HG02840 (cell line): ENCODE measurements around the gene KDM5B.
"Not testable (repeated sequence)": the region's sequence is repeated elsewhere in the genome, so short reads cannot be mapped to it uniquely, and the experiment has no call there.

Experiments
- ATAC-seq: cut with Tn5 transposase; IDR thresholded peaks from one replicate; pipeline ENCODE4 v1.9.1; 2021; ENCODE audit warnings: mild to moderate bottlenecking, moderate library complexity, moderate number of reproducible peaks; ENCODE audit not compliant: unreplicated experiment, low FRiP score

The KDM5B gene

DNA sequence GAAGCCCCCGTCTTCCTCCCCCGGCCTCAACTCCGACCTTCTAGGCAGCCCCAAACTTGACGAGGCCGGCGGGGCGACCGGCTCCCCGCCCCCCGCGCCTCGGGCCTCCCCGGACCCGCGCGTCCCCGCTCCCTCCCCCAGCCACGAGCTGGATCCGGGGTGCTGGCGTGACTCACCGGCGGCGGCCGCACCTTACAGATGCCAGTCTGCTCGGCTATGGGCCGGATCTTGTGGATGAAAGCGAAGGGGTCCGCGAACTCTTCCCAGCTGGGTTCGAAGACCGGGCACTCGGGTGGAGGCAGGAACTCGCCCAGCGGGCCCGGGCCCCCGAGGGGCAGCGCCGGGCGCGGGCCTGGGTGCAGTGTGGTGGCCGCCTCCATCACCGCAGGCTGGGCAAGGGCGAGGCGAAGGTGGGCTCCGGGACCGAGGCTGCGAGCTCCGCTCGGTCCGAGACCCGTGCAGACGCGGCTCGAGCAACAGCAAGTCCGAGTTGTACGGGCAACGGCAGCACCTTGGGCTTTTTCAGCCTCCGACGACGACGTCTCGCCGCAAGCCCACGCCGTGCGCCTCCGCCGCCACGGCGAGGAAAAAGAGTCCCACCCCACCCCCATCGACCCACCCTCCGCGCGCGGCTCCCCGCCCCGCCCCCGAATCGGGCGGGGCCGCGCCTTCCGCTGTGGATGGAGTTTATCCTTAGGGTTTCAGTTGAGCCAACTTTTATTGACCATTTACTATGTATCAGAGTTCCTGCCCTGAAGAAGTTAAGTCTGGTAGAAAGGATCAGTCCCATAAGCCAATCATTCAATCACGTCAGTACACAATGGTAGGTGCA is at the start of gene KDM5B:
TSS of gene KDM5B (minus strand) at position 496 of the 832 bp plus-strand sequence. CDS start at position 380, 116 bp downstream.
- ATAC-seq: no peak

DNA sequence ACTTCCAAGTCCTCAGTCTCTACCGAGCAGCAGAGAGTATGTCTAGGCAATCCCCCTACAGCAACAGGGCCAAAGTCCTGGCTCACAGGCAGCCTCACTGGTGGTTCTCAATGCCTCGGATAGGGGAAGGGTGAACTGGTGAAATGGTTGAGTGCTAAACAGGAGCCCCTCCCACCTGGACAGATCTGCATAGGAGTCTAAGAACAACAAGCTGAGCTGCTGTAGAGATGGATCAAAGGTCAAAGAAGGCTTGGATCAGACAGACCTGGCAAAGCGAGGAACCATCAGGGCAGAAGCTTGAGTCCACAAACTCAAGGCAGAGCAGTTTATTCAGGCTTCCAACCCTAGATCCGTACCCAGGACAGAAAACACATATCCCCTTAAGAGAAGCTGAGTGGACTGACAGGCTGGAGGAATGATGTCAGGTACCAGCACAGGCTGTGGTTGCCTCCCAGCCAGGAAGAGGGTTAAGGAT is 49.0 kb upstream of the KDM5B start:
- ATAC-seq: no peak

DNA sequence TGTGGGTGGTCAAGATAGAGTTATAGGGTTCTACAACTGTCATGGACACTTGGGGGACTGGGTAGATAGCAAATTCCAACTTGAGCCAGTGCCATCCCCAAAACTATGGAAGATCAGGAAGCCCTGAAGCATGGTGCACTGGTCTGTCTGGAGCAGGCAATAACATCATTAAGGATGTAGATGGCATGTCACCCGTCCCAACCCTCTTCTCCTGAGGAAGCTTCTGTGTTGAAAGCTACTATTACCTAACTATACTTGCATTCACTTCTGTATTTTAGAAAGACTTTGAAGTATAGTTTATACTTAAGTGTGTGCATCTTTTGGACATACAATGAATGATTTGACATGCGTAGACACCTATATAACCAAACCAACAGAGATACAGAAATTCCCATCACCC is 47.8 kb upstream of the KDM5B start:
- no peak for ATAC-seq

DNA sequence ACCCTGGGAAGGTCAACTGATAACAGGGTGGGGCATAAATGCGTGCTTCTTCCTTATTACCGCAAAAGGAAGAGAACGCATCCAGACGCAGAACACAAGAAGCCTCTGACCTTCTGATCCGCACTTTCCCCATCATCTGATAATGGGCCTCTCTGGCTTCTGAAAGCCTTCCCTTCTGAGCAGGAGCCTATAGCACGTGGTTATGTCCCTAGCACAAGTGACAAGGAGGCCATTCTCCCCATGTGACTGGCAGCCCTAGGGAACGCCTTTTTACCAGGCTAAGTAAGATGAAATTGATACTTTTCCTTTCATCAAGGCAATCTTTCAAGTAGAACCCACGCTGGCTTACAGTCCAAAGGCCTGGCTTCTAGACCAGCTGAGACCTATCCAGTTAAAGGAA is 46.6 kb upstream of the KDM5B start:
- no peak for ATAC-seq

DNA sequence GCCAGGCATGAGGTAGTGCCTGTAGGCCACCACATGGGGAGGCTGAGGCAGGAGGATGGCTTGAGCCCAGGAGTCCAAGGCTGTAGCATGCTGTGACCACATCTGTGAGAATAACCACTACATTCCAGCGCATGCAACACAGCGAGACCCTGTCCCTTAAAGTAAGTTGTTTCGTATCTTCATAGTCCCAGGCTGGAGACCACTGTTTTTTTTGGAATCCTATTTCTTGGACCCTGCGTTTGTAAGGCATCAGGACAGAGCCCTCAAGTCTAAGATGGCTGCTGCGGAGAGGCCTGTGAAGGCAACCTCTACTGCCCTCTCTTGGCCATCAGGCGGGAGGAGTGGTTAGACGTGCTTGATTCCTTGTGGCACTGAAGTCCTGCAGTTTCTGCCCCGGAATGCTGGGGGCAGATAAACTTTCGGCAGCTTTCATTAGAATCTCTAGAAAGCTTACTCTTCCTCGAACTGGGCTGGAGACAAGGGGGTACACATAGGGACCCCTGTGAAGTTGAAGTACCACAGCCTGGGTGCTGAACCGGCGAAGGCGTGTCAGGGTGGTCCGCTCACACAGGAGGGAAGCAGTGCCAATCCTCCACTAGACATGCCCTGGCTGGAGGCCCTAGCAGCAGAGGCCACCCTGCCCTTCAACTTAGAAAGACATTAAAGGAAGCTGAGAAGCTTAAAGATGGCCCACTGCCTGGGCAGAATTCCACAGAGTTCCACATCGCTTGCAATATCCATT is 44.1 kb upstream of the KDM5B start:
- ATAC-seq: no peak

DNA sequence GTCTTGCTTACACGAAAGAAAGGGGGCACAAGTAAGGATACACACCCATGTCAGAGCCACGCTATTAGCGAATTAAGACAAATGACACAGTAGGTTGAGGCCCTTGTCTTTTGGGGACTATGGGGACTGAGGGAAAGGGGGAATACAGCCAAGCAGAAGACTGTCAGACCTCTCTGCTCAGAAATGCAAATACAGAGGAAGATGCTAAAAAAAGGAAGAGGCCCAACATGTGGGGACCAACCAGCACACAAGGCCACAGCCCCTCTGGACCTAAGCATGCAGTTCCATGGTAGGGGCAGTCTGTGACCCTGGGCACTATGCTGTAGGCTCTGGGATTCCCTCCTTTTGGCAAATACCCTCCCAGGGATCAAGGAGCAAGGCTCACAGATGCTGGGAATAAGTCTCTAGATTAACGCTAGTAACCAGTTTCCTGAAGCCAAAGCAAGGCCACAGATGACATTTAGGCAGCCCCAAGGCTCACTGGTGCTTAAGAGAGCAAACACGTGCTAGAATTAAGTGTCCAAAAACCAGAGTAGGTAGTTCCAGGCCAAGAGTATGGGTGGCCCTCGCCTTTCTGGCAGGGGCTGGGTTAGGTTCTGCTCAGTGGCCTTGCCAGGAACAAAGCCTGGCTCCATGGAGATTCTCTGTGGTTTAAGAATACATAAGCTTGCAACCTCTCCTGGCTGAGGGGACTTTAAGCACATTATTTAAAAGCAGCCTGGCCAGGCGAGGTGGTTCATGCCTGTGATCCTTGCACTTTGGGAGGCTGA is 42.6 kb upstream of the KDM5B start:
- ATAC-seq: no peak

DNA sequence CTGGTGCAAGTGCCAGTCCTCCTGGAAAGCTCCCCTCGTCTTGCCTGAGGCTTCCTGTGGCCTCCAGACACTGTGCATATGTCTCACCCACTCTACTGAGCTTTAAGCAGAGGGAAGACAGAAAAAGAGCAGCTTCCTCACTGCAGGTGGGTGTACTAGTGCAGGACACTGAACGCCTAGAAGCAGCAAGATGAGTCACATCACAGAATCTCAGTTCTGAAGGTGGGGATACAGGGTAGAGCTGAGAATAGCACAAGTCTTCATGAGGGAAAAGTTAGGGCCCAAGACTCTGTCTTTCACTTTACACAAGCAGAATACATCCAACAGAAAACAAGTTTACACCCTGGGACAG is 39.9 kb upstream of the KDM5B start:
- ATAC-seq: peak; percentile 59

DNA sequence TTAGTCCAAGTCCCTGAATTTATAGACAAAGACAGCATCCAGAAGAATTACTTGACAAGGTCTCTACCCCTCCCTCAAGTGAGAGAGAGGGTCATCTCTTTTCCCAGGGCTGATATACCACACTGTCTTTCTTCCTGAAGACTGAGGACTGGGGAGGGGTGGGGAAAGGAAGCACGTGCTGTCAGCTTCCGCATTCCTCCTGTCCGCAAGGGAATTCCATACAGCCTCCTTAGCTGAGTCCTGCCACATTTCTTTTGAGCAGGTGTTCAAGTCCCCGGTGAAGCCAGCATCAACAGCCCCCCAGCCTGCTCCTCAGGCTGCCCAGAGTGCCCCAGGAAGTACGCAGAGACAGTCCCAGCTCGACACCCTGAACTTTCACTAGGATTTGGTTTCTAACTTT is 36.7 kb upstream of the KDM5B start:
- no peak for ATAC-seq

DNA sequence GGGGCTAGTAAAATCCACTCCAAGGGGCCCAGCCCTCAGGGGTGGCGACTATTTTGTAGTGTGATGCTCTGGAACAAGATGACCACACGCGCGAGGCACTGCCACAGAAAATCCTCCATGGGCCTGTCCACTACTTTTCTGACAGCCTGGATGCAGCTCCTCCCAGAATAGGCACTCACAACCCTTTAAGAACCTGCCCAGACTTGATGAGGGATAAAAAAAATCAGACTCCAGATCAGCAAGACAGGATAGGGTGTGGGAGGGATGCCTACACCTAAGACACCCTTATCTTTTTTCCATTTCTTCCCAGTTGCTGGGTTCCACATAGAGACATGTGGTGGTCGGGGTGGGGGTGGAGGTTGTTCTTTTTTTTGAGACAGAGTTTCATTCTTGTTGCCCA is 36.0 kb upstream of the KDM5B start:
- no peak for ATAC-seq

DNA sequence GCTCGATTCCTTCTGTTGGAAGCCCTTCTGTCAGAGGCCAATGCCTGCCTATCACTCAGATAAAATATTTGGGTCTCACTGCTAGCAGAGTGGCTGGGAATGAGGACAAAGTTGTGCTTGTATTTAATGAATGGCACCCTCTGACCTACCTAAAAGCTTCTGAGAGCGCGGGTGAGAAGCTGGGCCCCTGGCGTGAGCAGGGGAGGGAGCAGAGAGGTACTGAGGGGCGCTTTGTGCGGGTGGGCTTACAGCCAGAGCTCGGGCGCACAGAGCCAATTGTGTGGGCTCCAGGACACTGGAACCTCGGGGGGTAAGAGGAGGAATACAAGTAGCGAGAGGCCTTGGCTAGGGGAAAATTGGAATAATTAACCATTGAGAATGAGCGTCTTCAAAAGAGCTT is 34.9 kb upstream of the KDM5B start:
- no peak for ATAC-seq

DNA sequence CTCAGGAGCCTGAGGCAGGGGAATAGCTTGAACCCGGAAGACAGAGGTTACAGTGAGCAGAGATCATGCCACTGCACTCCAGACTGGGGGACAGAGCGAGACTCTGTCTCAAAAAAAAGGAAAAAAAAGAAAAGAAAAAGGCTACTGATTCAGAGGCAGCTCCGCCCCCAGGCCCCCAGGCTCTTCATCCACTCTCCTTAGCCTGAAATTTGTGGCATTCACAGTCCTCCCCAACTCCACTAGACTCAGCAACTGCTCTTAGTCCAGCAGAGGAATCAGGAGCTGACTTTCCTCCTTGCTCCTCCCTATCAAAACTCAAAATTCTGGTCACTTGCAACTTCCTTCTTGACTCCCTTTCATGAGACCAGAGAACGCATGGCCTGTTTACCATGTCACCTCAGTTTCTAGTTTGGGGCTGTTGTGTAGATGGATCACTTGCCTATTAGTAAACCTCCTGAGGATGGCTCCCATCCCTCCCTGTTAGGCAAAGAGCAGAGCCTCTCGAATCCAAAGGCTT is 29.6 kb upstream of the KDM5B start:
- ATAC-seq: no peak

DNA sequence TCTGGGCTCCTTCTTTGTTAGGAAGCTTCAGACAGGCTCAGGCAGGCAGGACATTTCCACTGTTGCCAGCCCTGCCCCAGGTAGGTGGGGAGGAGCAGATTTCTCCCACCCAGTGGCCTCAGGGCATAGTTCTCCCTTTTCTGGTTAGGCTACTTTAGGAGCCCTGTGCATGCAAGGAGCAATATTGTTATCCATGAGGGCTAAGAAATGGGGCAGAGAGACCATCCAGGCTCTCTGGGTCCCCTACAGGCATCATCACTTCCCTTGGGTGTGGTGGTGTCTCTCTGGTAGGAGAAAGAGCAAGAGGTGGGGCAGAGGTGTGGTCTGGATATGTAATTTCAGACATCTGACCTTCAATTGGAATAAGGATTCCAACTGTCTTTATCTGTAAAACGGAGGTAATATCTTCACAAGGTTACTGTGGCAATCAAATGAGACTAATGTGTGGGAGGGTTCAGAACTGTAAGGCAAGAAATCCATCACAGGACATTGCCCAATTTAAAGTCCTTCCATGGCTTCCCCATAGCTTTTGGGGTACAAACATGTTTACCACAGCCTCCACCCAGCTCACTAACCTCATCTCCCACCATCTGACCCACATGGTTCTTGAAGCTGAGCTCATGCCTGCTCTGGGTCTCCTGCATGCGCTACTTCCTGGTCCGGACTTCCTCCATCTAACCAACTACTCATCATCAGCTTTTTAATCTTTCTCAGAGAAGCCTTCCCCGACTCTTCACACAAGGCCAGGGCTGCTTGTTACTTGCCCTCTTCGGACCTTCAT is 28.6 kb upstream of the KDM5B start:
- ATAC-seq: no peak

DNA sequence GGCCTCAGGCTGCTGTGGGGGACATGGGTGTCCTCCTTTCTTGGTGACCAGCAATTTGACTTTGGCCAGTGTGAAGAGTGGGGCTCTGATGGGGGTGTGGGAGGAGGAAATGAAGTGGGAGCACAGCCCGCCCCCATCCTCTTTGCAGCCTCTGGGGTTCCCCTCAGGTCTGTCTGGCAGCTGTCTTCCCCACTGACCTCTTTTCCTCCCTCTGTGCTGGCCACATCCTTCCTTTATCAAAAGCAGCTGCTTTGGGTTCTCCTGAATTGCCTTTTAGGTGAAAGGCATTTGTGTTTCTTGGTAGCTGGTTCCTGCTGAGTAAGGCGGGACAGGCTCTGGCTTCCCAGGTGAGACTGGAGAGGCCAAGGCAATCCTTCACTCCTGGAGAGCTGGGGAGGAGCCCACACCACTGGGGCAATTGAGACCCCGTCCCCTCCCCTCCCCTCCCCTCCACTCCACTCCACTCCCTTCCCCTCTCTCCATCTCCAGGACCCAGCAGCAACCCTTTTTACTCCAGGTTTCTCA is 27.4 kb upstream of the KDM5B start:
- ATAC-seq: no peak

DNA sequence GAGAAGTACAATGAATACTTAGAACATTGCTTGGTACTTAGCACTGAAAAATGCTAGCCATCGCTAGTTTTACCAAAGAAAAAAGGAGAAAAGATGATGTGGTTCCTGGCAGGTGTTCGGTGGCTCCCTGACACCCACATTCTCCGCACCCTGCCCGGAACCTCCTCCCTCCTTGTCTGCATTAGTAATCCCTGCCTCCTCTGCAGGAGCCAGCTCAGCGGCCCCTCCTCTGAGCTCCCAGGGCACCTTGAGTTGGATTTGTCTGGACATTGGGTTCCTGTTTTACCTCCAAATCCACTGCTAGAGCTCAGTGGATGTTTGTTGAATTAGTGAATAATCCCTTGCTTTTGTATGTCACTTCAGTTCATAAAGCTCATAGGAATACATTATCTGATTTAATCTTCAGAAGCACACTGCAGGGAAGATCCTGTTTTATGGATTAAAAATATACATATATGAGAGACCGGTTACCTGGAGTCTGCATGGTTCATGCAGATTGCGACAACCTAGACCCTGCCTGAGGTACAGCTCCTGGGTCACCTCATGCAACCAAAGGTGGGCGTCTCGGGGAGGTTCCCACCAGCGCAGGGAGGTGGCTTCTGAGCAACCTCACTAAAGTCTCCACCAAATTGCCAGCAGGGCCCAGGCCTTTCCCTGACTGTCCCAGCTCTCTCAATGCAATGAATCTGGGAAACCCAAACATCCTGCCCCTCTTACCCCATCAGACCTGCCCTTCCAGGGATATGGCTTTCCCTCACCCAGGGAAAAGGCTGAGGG is 26.7 kb upstream of the KDM5B start:
- ATAC-seq: no peak

DNA sequence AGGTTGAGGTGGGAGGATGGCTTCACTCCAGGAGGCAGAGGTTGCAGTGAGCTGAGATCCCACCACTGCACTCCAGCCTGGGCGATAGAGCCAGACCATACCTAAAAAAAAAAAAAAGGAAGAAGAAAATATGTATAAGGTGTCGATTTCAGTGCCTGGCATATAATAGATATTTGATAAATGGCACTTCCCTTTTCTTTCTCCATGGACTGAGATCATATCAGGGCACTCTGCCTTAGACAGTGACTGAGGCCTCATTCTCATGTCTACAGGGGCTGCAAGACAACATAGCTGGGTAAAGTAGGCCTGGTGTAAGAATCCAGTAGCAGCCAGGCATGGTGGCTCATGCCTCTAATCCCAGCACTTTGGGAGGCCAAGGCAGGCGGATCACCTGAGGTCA is 23.7 kb upstream of the KDM5B start:
- no peak for ATAC-seq

DNA sequence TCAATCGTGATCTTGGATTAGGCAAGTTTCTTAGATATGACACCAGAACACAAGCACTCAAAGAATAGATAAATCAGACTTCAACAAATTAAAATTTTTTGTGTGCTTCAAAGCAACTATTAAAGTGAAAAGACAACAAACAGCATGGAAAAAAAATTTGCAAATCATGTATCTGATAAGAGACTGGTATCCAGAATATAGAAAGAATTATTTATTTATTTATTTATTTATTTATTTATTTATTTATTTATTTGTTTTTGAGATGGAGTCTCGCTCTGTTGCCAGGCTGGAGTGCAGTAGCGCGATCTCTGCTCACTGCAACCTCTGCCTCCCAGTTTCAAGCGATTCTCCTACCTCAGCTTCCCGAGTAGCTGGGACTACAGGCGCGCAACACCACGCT is 21.0 kb upstream of the KDM5B start:
- ATAC-seq: not testable (repeated sequence)

DNA sequence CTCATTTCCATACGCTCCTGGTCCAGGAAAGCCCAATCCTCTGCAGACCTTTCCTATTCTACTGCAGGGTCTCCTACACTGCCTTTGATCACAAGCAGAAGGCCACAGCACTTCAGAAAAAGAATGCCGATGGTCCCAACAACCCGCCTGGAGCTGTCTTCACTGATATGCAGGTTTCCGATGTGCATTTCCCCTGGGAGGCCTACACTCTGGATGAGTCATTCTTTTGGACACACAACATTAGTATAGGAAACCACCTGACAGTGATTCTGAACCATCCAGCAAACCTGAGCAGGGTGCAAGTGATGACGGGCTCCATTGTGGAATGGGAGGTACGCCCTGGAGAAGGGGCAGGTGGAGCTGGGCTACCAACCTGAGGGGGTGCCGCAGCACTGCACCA is 17.5 kb upstream of the KDM5B start:
- ATAC-seq: no peak

DNA sequence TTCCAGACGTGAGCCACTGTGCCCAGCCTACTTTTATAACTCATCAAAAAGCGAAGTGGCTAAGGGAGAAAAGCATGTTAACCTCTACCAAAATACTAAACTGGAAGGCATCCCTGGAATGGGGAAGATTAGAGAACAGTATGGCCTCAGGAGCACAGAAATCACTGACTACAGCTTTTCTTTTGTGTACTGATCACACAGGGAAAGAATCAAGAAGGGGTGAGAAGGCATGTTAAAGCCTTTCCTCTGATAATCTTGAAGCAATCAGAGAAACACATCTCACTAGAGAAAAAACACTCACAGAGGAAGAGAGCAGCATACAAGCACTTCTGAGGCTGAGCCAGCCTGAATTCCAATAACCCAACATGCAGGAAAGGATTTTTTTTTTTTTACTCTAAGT is 13.2 kb upstream of the KDM5B start:
- ATAC-seq: no peak

DNA sequence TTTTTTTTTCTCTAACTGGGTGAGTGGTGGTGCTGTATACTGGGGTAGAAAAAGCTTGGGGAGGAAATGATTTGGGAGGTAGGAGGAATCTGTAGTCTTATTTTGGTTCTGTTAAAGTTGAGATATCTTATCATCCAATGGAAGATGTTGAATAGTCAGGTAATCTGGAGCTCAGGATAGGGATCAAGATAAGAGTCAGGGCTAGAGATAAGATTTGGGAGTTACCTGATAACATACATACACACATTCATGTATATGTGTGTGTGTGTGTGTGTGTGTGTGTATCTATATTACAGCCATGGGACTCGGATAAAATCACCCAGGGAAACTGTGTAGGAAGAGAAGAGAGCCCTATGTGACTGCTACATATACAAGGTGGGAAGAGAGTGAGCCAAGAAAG is 10.6 kb upstream of the KDM5B start:
- ATAC-seq: no peak
